Measurements from ENCODE around the gene SLITRK4. TPM values are rescaled to one million over a fixed set of nuclear protein-coding genes. Genes with fewer than 3 reads are reported as not detected.
A peak's percentile ranks its signal among the peaks of the same experiment; 100 is the strongest.

SLITRK4 gene
- polyA plus RNA-seq, 1 donor (not counting 4 experiments of a cell fraction or from before 2014, with no cell fraction given) = not detected

DNA sequence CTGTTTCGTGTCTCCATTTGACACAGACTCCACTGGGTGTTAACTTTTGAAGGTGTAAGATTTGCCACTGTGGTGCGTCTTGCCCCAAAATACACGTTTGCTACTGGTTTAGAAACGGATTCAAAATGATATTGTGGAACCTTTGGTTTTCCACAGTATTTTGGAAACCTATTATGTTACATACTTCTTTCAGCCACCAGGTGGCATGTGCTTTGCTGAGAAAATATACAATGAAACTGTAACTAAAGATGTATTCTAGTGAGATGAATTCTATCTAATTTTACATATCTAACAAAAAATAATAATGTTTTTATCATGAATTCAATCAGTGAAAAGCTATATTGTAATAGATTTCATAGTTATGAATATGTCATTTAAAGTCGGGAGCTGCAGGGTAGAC lies 28.4 kb upstream of the SLITRK4 start:
- no peak overlapping the region for H3K27ac ChIP-seq (ENCODE audit: control insufficient read depth, insufficient read depth, low read length)
- H3K4me2 ChIP-seq (ENCODE audit: control insufficient read depth, extremely low read depth, insufficient read depth, low read depth, low read length) = no peak overlapping the region
- H3K9me3 ChIP-seq (ENCODE audit: control insufficient read depth, low read depth, low read length) = no peaks in the 10 kb centered on the region
- dilution Hi-C loops (cut with MboI; ENCODE audit: extremely low pct_ligation_motif_present, low sequenced_read_pairs) = no loop called here
- H2AFZ ChIP-seq (ENCODE audit: control insufficient read depth, low read length) = no peak overlapping the region
- no peak overlapping the region for H3K9ac ChIP-seq (ENCODE audit: control insufficient read depth, extremely low read depth, insufficient read depth, low read length)
- H3K36me3 ChIP-seq (ENCODE audit: control insufficient read depth in 2 of 2, extremely low read depth in 1 of 2, insufficient read depth in 2 of 2, low read length in 2 of 2) = no peaks in the 10 kb centered on the region
- H4K20me1 ChIP-seq (ENCODE audit: control insufficient read depth, extremely low read depth, insufficient read depth, low read length) = no peaks in the 10 kb centered on the region
- no peak overlapping the region for H3K4me3 ChIP-seq (ENCODE audit: control insufficient read depth in 2 of 3, extremely low read depth in 1 of 3, insufficient read depth in 2 of 3, low read depth in 1 of 3, low read length in 3 of 3)
- FAIRE-seq = no peak
- no peaks in the 10 kb centered on the region for H3K9me1 ChIP-seq (ENCODE audit: control insufficient read depth, extremely low read depth, insufficient read depth, low read length)
- DNase-seq (ENCODE audit: low read depth, low spot score) = no peak
- no peaks in the 10 kb centered on the region for H3K79me2 ChIP-seq (ENCODE audit: control insufficient read depth, insufficient read depth, low read length)
- H3K27me3 ChIP-seq (ENCODE audit: control insufficient read depth, extremely low read depth, insufficient read depth, low read length) = no peaks in the 10 kb centered on the region
- TF ChIP-seq EZH2 (IDR thresholded peaks at IDR 0.05; ENCODE audit: low read length) = no peak
- TF ChIP-seq, protein P1, sequence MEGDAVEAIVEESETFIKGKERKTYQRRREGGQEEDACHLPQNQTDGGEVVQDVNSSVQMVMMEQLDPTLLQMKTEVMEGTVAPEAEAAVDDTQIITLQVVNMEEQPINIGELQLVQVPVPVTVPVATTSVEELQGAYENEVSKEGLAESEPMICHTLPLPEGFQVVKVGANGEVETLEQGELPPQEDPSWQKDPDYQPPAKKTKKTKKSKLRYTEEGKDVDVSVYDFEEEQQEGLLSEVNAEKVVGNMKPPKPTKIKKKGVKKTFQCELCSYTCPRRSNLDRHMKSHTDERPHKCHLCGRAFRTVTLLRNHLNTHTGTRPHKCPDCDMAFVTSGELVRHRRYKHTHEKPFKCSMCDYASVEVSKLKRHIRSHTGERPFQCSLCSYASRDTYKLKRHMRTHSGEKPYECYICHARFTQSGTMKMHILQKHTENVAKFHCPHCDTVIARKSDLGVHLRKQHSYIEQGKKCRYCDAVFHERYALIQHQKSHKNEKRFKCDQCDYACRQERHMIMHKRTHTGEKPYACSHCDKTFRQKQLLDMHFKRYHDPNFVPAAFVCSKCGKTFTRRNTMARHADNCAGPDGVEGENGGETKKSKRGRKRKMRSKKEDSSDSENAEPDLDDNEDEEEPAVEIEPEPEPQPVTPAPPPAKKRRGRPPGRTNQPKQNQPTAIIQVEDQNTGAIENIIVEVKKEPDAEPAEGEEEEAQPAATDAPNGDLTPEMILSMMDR (optimal IDR thresholded peaks at IDR 0.05 in 1 of 3, IDR thresholded peaks at IDR 0.05 in 1 of 3, conservative IDR thresholded peaks at IDR 0.05 in 1 of 3; ENCODE audit: extremely low read depth in 1 of 3, insufficient read depth in 2 of 3, low read length in 3 of 3) = peak in 2 of 3 experiments; percentile 49 to 55
- no peaks in the 10 kb centered on the region for H3K4me1 ChIP-seq (ENCODE audit: control insufficient read depth, extremely low read depth, insufficient read depth, low read length)

DNA sequence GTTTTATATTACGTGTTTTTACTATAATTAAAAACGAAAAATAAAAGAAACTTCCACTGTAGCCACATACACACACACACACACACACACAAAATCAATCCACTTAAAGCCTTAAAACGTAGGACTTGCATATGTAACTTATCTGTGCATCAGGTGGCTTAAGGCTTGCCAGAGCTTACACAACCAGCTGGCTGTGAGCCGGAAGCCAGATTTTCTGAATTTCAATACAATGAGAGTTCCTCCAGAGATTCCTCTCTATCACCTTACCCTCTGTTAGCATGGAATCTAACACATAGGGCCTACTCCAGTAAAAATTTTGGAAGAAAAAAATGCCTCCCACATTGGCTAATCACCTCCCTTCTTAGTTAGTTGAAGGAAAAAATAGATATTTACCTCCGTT lies 27.9 kb upstream of the SLITRK4 start:
- no peaks in the 10 kb centered on the region for H3K9me3 ChIP-seq (ENCODE audit: control insufficient read depth, low read depth, low read length)
- H3K4me2 ChIP-seq (ENCODE audit: control insufficient read depth, extremely low read depth, insufficient read depth, low read depth, low read length) = no peak overlapping the region
- FAIRE-seq = no peak
- dilution Hi-C loops (cut with MboI; ENCODE audit: extremely low pct_ligation_motif_present, low sequenced_read_pairs) = no loop called here
- H3K4me1 ChIP-seq (ENCODE audit: control insufficient read depth, extremely low read depth, insufficient read depth, low read length) = no peaks in the 10 kb centered on the region
- H4K20me1 ChIP-seq (ENCODE audit: control insufficient read depth, extremely low read depth, insufficient read depth, low read length) = no peaks in the 10 kb centered on the region
- no peaks in the 10 kb centered on the region for H3K27me3 ChIP-seq (ENCODE audit: control insufficient read depth, extremely low read depth, insufficient read depth, low read length)
- H3K36me3 ChIP-seq (ENCODE audit: control insufficient read depth in 2 of 2, extremely low read depth in 1 of 2, insufficient read depth in 2 of 2, low read length in 2 of 2) = no peaks in the 10 kb centered on the region
- DNase-seq (ENCODE audit: low read depth, low spot score) = no peak
- H3K4me3 ChIP-seq (ENCODE audit: control insufficient read depth in 2 of 3, extremely low read depth in 1 of 3, insufficient read depth in 2 of 3, low read depth in 1 of 3, low read length in 3 of 3) = no peak overlapping the region
- no peak for TF ChIP-seq EZH2 (IDR thresholded peaks at IDR 0.05; ENCODE audit: low read length)
- TF ChIP-seq, protein P1 (optimal IDR thresholded peaks at IDR 0.05 in 1 of 3, IDR thresholded peaks at IDR 0.05 in 1 of 3, conservative IDR thresholded peaks at IDR 0.05 in 1 of 3; ENCODE audit: extremely low read depth in 1 of 3, insufficient read depth in 2 of 3, low read length in 3 of 3) = no peak
- no peak overlapping the region for H3K9ac ChIP-seq (ENCODE audit: control insufficient read depth, extremely low read depth, insufficient read depth, low read length)
- no peaks in the 10 kb centered on the region for H3K79me2 ChIP-seq (ENCODE audit: control insufficient read depth, insufficient read depth, low read length)
- no peak overlapping the region for H3K27ac ChIP-seq (ENCODE audit: control insufficient read depth, insufficient read depth, low read length)
- H2AFZ ChIP-seq (ENCODE audit: control insufficient read depth, low read length) = no peak overlapping the region
- H3K9me1 ChIP-seq (ENCODE audit: control insufficient read depth, extremely low read depth, insufficient read depth, low read length) = no peaks in the 10 kb centered on the region

Measured in keratinocyte (primary cell).